ENCODE results near the gene METTL6. TPM values are rescaled to one million over a fixed set of nuclear protein-coding genes. Genes with fewer than 3 reads are reported as not detected.

METTL6 gene
- total RNA-seq, 6 experiments from 2014 or later = 17.9 to 21.3 (median 19.8) TPM

Other genes with a start within 250 kb of the METTL6 start
- gene CAPN7, start 221.3 kb downstream of the METTL6 start, total RNA-seq (2021; fragmentation: NEBNext Ultra II Directional; extraction: Animal tissue kit (Norgen Biotek cat#: 25700)) = 10 to 100 TPM; 23.8 to 27.9 (median 26.4) TPM
- 10 to 100 TPM; 10.8 to 14.2 (median 11.9) TPM for gene SH3BP5, start 95.0 kb downstream of the METTL6 start, total RNA-seq (2021; fragmentation: NEBNext Ultra II Directional; extraction: Animal tissue kit (Norgen Biotek cat#: 25700))
- 10 to 100 TPM; 13.9 to 17.2 (median 15.8) TPM for gene EAF1, start 54 bp upstream of the METTL6 start, total RNA-seq (2021; fragmentation: NEBNext Ultra II Directional; extraction: Animal tissue kit (Norgen Biotek cat#: 25700))
- gene COLQ, start 94.2 kb upstream of the METTL6 start, total RNA-seq (2021; fragmentation: NEBNext Ultra II Directional; extraction: Animal tissue kit (Norgen Biotek cat#: 25700)) = under 1 TPM; 0.17 to 0.54 (median 0.29) TPM
- 10 to 100 TPM; 18.6 to 21.8 (median 20.5) TPM for gene HACL1, start 174.0 kb upstream of the METTL6 start, total RNA-seq (2021; fragmentation: NEBNext Ultra II Directional; extraction: Animal tissue kit (Norgen Biotek cat#: 25700))
- gene BTD, start 174.2 kb upstream of the METTL6 start, total RNA-seq (2021; fragmentation: NEBNext Ultra II Directional; extraction: Animal tissue kit (Norgen Biotek cat#: 25700)) = 10 to 100 TPM; 13.9 to 22.7 (median 17.2) TPM